Gastroesophageal sphincter (tissue), 3 donors: ENCODE measurements around the gene PLA2G4A.

ENCODE experiments used
- EP300 ChIP-seq: sonication (generic); formaldehyde crosslinking; IDR thresholded peaks from one replicate; pipeline ENCODE4 v1.6.1; 2017; ENCODE audit warnings: antibody characterized with exemption, mild to moderate bottlenecking
- POLR2A ChIP-seq, 2 donors: fragments of 450-650 bp; IDR thresholded peaks; one replicate each; pipeline ENCODE4 v1.6.1; 2017; ENCODE audit warnings: antibody characterized with exemption in 2 of 2, mild to moderate bottlenecking in 2 of 2, moderate library complexity in 1 of 2
- POLR2AphosphoS5 ChIP-seq: sonication (generic); formaldehyde crosslinking; IDR thresholded peaks from one replicate; pipeline ENCODE4 v1.6.1; 2017; ENCODE audit warnings: antibody characterized with exemption
- TF ChIP-seq, protein P1 (sequence below), 4 experiments: fragments of 200-600 bp in 2 of 4; fragments of 450-650 bp in 2 of 4; sonication (generic) in 1 of 4; IDR thresholded peaks; one replicate each; pipeline ENCODE4 v1.5.1; 2017 to 2019; ENCODE audit warnings: antibody characterized with exemption in 4 of 4, mild to moderate bottlenecking in 2 of 4, moderate library complexity in 2 of 4

DNA sequence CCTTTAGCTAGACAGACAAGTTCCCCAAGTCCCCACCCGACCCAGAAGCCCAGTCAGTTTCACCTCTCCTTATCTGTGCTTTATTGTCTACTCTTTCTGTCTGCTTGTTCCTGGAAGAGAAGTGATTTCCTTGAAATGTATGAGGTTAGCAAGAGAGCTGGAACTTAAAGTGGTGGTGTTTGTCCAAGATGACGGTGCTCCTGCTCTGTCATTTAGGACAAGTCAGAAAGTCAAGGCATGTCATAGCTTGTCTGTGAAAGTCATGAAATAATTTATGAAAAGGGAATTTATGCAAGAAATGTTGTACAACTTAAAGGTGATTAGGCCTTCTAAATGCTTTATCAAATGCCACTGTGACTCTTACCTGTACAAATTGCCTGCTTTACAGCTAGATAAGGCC lies 178.1 kb downstream of the PLA2G4A start:
- TF ChIP-seq, protein P1, sequence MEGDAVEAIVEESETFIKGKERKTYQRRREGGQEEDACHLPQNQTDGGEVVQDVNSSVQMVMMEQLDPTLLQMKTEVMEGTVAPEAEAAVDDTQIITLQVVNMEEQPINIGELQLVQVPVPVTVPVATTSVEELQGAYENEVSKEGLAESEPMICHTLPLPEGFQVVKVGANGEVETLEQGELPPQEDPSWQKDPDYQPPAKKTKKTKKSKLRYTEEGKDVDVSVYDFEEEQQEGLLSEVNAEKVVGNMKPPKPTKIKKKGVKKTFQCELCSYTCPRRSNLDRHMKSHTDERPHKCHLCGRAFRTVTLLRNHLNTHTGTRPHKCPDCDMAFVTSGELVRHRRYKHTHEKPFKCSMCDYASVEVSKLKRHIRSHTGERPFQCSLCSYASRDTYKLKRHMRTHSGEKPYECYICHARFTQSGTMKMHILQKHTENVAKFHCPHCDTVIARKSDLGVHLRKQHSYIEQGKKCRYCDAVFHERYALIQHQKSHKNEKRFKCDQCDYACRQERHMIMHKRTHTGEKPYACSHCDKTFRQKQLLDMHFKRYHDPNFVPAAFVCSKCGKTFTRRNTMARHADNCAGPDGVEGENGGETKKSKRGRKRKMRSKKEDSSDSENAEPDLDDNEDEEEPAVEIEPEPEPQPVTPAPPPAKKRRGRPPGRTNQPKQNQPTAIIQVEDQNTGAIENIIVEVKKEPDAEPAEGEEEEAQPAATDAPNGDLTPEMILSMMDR (IDR thresholded peaks at IDR 0.05) = no peak
- no peak for TF ChIP-seq POLR2A (IDR thresholded peaks at IDR 0.05)
- no peak for TF ChIP-seq POLR2AphosphoS5
- TF ChIP-seq EP300 = no peak
